Measurements from ENCODE around the gene NOM1.
A peak's percentile ranks its signal among the peaks of the same experiment; 100 is the strongest.

GRCh38 chr7:157009778-157010587 lies 60.5 kb downstream of the NOM1 start:
- TF ChIP-seq CTCF (conservative IDR thresholded peaks at IDR 0.05; ENCODE audit: low read depth in 2 of 2) (no peak), REST (IDR thresholded peaks at IDR 0.05; ENCODE audit: unreplicated experiment) (no peak), CREB1 (CRISPR knock-in tag; IDR thresholded peaks at IDR 0.05; ENCODE audit: low read depth) (no peak), EZH2 (IDR thresholded peaks at IDR 0.05; ENCODE audit: low read depth, unreplicated experiment) (peak; percentile 94), POLR2AphosphoS5 (IDR thresholded peaks at IDR 0.05; ENCODE audit: low read depth) (no peak), EZH2phosphoT487 (IDR thresholded peaks at IDR 0.05; ENCODE audit: unreplicated experiment) (peak; percentile 96), JUNB (IDR thresholded peaks at IDR 0.05; ENCODE audit: unreplicated experiment) (no peak), ZNF114 (CRISPR knock-in tag; IDR thresholded peaks at IDR 0.05) (no peak), NANOG (IDR thresholded peaks at IDR 0.05; ENCODE audit: borderline replicate concordance) (no peak)
- TF ChIP-seq, protein P1, sequence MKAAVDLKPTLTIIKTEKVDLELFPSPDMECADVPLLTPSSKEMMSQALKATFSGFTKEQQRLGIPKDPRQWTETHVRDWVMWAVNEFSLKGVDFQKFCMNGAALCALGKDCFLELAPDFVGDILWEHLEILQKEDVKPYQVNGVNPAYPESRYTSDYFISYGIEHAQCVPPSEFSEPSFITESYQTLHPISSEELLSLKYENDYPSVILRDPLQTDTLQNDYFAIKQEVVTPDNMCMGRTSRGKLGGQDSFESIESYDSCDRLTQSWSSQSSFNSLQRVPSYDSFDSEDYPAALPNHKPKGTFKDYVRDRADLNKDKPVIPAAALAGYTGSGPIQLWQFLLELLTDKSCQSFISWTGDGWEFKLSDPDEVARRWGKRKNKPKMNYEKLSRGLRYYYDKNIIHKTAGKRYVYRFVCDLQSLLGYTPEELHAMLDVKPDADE (IDR thresholded peaks at IDR 0.05): no peak

Data from GM23338 (cell line).